DMS153 treated with DMSO at 0.1 percent for 48 hours (cell line): ENCODE data around the gene PHF10.
"Not testable (repeated sequence)": the region's sequence is repeated elsewhere in the genome, so short reads cannot be mapped to it uniquely, and the experiment has no call there.

Experiments
- DNase-seq: peaks from one replicate; lab custom pipeline; 2025; ENCODE audit not compliant: unreplicated experiment; lab: John Stamatoyannopoulos, UW

The PHF10 gene

GRCh38 chr6:169724494-169725124, at the start of gene PHF10:
Gene PHF10 (minus strand): TSS chr6:169724500. CDS start chr6:169723931, 569 bp downstream.
- peak; percentile 26 for DNase-seq

- DNase-seq: no peak
Observed at GRCh38 chr6:169766921-169767736, 42.8 kb upstream of the PHF10 start.

GRCh38 chr6:169766232-169766631, 41.9 kb upstream of the PHF10 start:
- no peak for DNase-seq

GRCh38 chr6:169765789-169766188, 41.5 kb upstream of the PHF10 start:
- DNase-seq: not testable (repeated sequence)

- no peak for DNase-seq
Observed at GRCh38 chr6:169763881-169764280, 39.6 kb upstream of the PHF10 start.

- no peak for DNase-seq
Observed at GRCh38 chr6:169763308-169763707, 39.0 kb upstream of the PHF10 start.

- DNase-seq: no peak
Observed at GRCh38 chr6:169755162-169755561, 30.9 kb upstream of the PHF10 start.

GRCh38 chr6:169752074-169752623, 27.8 kb upstream of the PHF10 start:
- no peak for DNase-seq

- DNase-seq: peak; percentile 81
Observed at GRCh38 chr6:169751242-169752073, 27.2 kb upstream of the PHF10 start, which contains the start of the genes DYNLT2 and ERMARD. Gene DYNLT2 (minus strand): TSS chr6:169751572. CDS start chr6:169751458, 114 bp downstream. Gene ERMARD (plus strand): TSS chr6:169751622. CDS start chr6:169751658, 36 bp downstream.

GRCh38 chr6:169746556-169746955, 22.3 kb upstream of the PHF10 start:
- no peak for DNase-seq

- DNase-seq: no peak
Observed at GRCh38 chr6:169745405-169745804, 21.1 kb upstream of the PHF10 start.

- DNase-seq: no peak
Observed at GRCh38 chr6:169741344-169741743, 17.0 kb upstream of the PHF10 start.

- no peak for DNase-seq
Observed at GRCh38 chr6:169738976-169739529, 14.8 kb upstream of the PHF10 start.

- DNase-seq: no peak
Observed at GRCh38 chr6:169738204-169738975, 14.1 kb upstream of the PHF10 start.

GRCh38 chr6:169729961-169730360, 5.7 kb upstream of the PHF10 start:
- no peak for DNase-seq

- no peak for DNase-seq
Observed at GRCh38 chr6:169726963-169727362, 2.7 kb upstream of the PHF10 start.

GRCh38 chr6:169726049-169726400, 1.7 kb upstream of the PHF10 start:
- no peak for DNase-seq

- peak; percentile 26 for DNase-seq
Observed at GRCh38 chr6:169725125-169726048, 1.1 kb upstream of the PHF10 start.

- no peak for DNase-seq
Observed at GRCh38 chr6:169723991-169724493, 258 bp downstream of the PHF10 start.
